Stimulated activated CD8-positive, alpha-beta memory T cell treated with anti-CD3 and anti-CD28 coated beads, Interleukin-15, amount 100 ng/mL, for 24 hours (primary cell): ENCODE data around the gene METTL21A.

Experiments used
- DNase-seq: peaks from one replicate; pipeline ENCODE4 v3.0.0-alpha.2; 2020; ENCODE audit warnings: low read depth

METTL21A gene

GRCh38 chr2:207621501-207622039, 3.6 kb downstream of the METTL21A start:
- DNase-seq = no peak

- no peak for DNase-seq
Observed at GRCh38 chr2:207619764-207620203, 5.4 kb downstream of the METTL21A start.

- DNase-seq = no peak
Observed at GRCh38 chr2:207617011-207617671, 8.1 kb downstream of the METTL21A start.

- DNase-seq = no peak
Observed at GRCh38 chr2:207616185-207616584, 9.0 kb downstream of the METTL21A start.

- DNase-seq = no peak
Observed at GRCh38 chr2:207614824-207615223, 10.4 kb downstream of the METTL21A start.

GRCh38 chr2:207612714-207613113, 12.5 kb downstream of the METTL21A start:
- DNase-seq = no peak

GRCh38 chr2:207606829-207607228, 18.4 kb downstream of the METTL21A start:
- no peak for DNase-seq

GRCh38 chr2:207606399-207606798, 18.8 kb downstream of the METTL21A start:
- DNase-seq = no peak

GRCh38 chr2:207603486-207603885, 21.7 kb downstream of the METTL21A start:
- no peak for DNase-seq

GRCh38 chr2:207601774-207602173, 23.4 kb downstream of the METTL21A start:
- no peak for DNase-seq

- DNase-seq = no peak
Observed at GRCh38 chr2:207600231-207600630, 25.0 kb downstream of the METTL21A start.

GRCh38 chr2:207599636-207600035, 25.6 kb downstream of the METTL21A start:
- DNase-seq = no peak

- no peak for DNase-seq
Observed at GRCh38 chr2:207594731-207595130, 30.5 kb downstream of the METTL21A start.

GRCh38 chr2:207594264-207594663, 30.9 kb downstream of the METTL21A start:
- no peak for DNase-seq

GRCh38 chr2:207593277-207593676, 31.9 kb downstream of the METTL21A start:
- no peak for DNase-seq

- no peak for DNase-seq
Observed at GRCh38 chr2:207589143-207589542, 36.1 kb downstream of the METTL21A start.

GRCh38 chr2:207587305-207587704, 37.9 kb downstream of the METTL21A start:
- DNase-seq = no peak

GRCh38 chr2:207584952-207585351, 40.2 kb downstream of the METTL21A start:
- no peak for DNase-seq

GRCh38 chr2:207571370-207571769, 53.8 kb downstream of the METTL21A start:
- DNase-seq = no peak

- no peak for DNase-seq
Observed at GRCh38 chr2:207567671-207568070, 57.5 kb downstream of the METTL21A start.

- no peak for DNase-seq
Observed at GRCh38 chr2:207565736-207566500, 59.3 kb downstream of the METTL21A start.
